OCI-LY7 (cell line): ENCODE measurements around the gene CXCL16. TPM values are rescaled to one million over a fixed set of nuclear protein-coding genes. Genes with fewer than 3 reads are reported as not detected.

Experiments used
- BruUV-seq: library from RNA; stranded (reverse); fragments of 400-500 nt; replicated peaks from 2 replicates; lab custom pipeline; 2021; lab: Mats Ljungman, UMichigan
- CTCF ChIA-PET: fragments of 300-600 bp; sonication (Branson Sonifier 250); formaldehyde crosslinking; loops from one replicate; lab custom pipeline; 2022; ENCODE audit warnings: antibody characterized with exemption; ENCODE audit not compliant: unreplicated experiment; lab: Charles Lee
- POLR2A ChIA-PET: fragments of 300-600 bp; sonication (Branson Sonifier 250); formaldehyde crosslinking; loops from one replicate; lab custom pipeline; 2022; ENCODE audit warnings: antibody characterized with exemption; lab: Charles Lee
- DNase-seq: peaks from one replicate; pipeline ENCODE4 v3.0.0-alpha.2; 2015; ENCODE audit warnings: low spot score
- H2AFZ ChIP-seq: fragments of 200-600 bp; sonication (generic), shearing (Covaris generic); 2 replicates; pipeline ENCODE4 v1.6.1; 2014; ENCODE audit warnings: mild to moderate bottlenecking, antibody characterized with exemption, low read length, moderate library complexity
- H3K27ac ChIP-seq: fragments of 200-600 bp; sonication (generic); 2 replicates; pipeline ENCODE4 v1.5.1; 2014; ENCODE audit warnings: mixed run types, low read depth, mild to moderate bottlenecking, moderate library complexity, low read length, inconsistent platforms; ENCODE audit not compliant: poor library complexity, severe bottlenecking
- H3K36me3 ChIP-seq: fragments of 200-600 bp; sonication (generic); 2 replicates; pipeline ENCODE4 v1.6.1; 2014; ENCODE audit warnings: mild to moderate bottlenecking, antibody characterized with exemption, low read length, moderate library complexity, mixed read lengths; ENCODE audit not compliant: insufficient read depth
- H3K4me1 ChIP-seq: fragments of 200-600 bp; sonication (generic); 2 replicates; pipeline ENCODE4 v1.5.1; 2014; ENCODE audit warnings: mild to moderate bottlenecking, low read length; ENCODE audit not compliant: insufficient read depth, poor library complexity, severe bottlenecking
- H3K4me2 ChIP-seq: fragments of 200-600 bp; sonication (generic); 2 replicates; pipeline ENCODE4 v1.6.1; 2014; ENCODE audit warnings: mild to moderate bottlenecking, low read length
- H3K4me3 ChIP-seq: fragments of 200-600 bp; sonication (generic); 2 replicates; pipeline ENCODE4 v1.5.1; 2014; ENCODE audit warnings: mild to moderate bottlenecking, low read depth, low read length; ENCODE audit not compliant: poor library complexity, severe bottlenecking
- H3K79me2 ChIP-seq: fragments of 200-600 bp; sonication (generic); 2 replicates; pipeline ENCODE4 v1.6.1; 2016; ENCODE audit warnings: low read depth, mild to moderate bottlenecking, low read length, moderate library complexity, mixed read lengths; ENCODE audit not compliant: insufficient read depth
- H3K9me2 ChIP-seq: fragments of 200-600 bp; sonication (generic); 2 replicates; pipeline ENCODE4 v1.6.1; 2016; ENCODE audit warnings: mild to moderate bottlenecking, low read length, mixed read lengths; ENCODE audit not compliant: insufficient read depth
- H3K9me3 ChIP-seq: fragments of 200-600 bp; sonication (generic); 2 replicates; pipeline ENCODE4 v1.6.1; 2014; ENCODE audit warnings: mild to moderate bottlenecking, mixed run types, low read length, mixed read lengths
- H4K20me1 ChIP-seq: fragments of 200-600 bp; sonication (generic); 2 replicates; pipeline ENCODE4 v1.6.1; 2014; ENCODE audit warnings: mild to moderate bottlenecking, antibody characterized with exemption, low read length, moderate library complexity, mixed read lengths; ENCODE audit not compliant: insufficient read depth
- EZH2phosphoT487 ChIP-seq: fragments of 200-600 bp; sonication (generic); IDR thresholded peaks from 2 replicates; pipeline ENCODE4 v1.6.1; 2018; ENCODE audit warnings: low read depth, borderline replicate concordance, mild to moderate bottlenecking, mixed run types, antibody characterized with exemption, low read length, moderate library complexity, mixed read lengths
- intact Hi-C: fragments of 100-400 bp; cut with micrococcal nuclease; formaldehyde crosslinking; loops from one replicate; pipeline ENCODE4 v1.10.0; 2022; ENCODE audit not compliant: unreplicated experiment
- total RNA-seq, 2 experiments: library from RNA; depleted of rRNA in 1 of 2; stranded (reverse); fragments of >200 nt in 1 of 2; shearing (Covaris generic) in 1 of 2; gene quantifications; 2 replicates each; pipeline ENCODE4 v1.2.3, GENCODE V29; 2014 to 2022
- TF ChIP-seq, protein P1 (sequence below): fragments of 200-600 bp; sonication (generic); conservative IDR thresholded peaks from 2 replicates; pipeline ENCODE4 v1.5.1; 2014; ENCODE audit warnings: mild to moderate bottlenecking, antibody characterized with exemption, low read length, moderate library complexity, mixed read lengths

CXCL16 gene
- total RNA-seq, 2 experiments from 2014 or later: not detected

DNA sequence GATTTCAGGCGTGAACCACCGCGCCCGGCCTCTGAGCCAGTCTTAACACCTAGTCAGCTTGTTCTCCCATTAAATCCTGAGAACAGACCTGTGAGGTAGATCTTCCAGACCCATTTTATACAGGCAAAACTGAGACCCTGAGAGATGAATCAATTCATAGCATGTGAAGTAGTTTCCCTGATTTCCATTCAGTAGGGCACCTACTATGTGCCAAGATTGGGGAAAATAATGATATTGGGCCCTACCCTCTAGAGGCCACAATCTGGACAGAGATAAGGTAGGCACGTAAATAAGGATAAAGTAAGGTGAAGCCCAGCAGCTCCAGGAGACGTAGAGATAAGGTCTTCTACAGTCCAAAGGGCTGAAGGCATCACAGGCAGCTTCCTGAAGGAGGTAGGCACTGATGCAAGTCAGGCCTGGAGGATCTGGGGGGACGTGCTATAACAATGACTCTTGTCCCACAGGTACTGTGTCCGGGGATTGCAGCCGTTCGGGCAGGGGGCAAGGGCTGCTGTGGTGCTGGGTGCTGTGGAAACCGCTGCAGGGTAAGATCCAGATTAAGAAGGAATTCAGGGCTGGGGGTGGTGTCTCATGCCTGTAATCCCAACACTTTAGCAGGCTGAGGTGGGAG, 40.7 kb upstream of the CXCL16 start:
- H2AFZ ChIP-seq: no peak overlapping the region
- CTCF ChIA-PET: no interaction called here
- H3K4me3 ChIP-seq: no peak overlapping the region
- no TSS peak for BruUV-seq
- POLR2A ChIA-PET: interaction anchor here (0.7 kb wide), 1 partner anchor 53 kb away, joined by 4 read pairs; no protein-coding TSS in a partner anchor
- H3K9me2 ChIP-seq: no peaks in the 10 kb centered on the region
- no peaks in the 10 kb centered on the region for H3K79me2 ChIP-seq
- intact Hi-C loops: no loop called here
- no peaks in the 10 kb centered on the region for H4K20me1 ChIP-seq
- TF ChIP-seq, protein P1, sequence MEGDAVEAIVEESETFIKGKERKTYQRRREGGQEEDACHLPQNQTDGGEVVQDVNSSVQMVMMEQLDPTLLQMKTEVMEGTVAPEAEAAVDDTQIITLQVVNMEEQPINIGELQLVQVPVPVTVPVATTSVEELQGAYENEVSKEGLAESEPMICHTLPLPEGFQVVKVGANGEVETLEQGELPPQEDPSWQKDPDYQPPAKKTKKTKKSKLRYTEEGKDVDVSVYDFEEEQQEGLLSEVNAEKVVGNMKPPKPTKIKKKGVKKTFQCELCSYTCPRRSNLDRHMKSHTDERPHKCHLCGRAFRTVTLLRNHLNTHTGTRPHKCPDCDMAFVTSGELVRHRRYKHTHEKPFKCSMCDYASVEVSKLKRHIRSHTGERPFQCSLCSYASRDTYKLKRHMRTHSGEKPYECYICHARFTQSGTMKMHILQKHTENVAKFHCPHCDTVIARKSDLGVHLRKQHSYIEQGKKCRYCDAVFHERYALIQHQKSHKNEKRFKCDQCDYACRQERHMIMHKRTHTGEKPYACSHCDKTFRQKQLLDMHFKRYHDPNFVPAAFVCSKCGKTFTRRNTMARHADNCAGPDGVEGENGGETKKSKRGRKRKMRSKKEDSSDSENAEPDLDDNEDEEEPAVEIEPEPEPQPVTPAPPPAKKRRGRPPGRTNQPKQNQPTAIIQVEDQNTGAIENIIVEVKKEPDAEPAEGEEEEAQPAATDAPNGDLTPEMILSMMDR: no peak
- TF ChIP-seq EZH2phosphoT487: no peak
- H3K36me3 ChIP-seq: no peaks in the 10 kb centered on the region
- H3K9me3 ChIP-seq: no peaks in the 10 kb centered on the region
- no peaks in the 10 kb centered on the region for H3K4me1 ChIP-seq
- no peak overlapping the region for H3K27ac ChIP-seq
- DNase-seq: no peak
- no peak overlapping the region for H3K4me2 ChIP-seq

DNA sequence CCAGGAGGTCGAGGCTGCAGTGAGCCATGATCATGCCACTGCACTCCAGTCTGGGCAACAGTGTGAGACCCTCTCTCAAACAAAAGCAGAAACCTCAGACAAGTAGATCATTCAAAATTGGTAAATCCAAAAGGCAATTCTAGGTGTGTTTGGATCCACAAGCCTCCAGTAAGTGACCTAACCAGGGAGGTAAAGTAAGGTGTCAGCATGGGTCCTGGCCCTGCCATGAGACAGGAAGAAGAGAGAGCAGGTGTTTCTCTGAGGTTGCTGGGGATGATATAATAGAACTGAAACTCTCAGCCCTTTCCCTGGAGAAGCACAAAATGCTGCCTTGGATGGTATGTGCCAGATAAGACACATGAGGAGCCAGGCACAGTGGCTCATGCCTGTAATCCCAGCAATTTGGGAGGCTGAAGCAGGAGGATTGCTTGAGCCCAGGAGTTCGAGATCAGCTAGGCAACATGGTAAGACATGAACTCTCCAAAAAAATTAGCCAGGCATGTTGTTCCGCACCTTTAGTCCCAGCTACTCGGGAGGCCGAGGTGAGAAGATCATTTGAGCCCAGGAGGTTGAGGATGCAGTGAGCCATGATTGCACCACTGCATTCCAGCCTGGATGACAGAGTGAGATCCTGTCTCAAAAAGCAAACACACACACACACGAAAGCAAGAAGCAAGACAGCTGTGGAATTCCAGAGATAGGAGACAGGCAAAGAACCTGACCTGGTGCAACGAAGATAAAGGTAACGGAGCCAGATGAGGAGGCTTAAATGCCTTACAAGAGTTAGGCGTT, 38.4 kb upstream of the CXCL16 start:
- TF ChIP-seq EZH2phosphoT487: no peak
- TF ChIP-seq, protein P1: no peak
- CTCF ChIA-PET: no interaction called here
- intact Hi-C loops: no loop called here

DNA sequence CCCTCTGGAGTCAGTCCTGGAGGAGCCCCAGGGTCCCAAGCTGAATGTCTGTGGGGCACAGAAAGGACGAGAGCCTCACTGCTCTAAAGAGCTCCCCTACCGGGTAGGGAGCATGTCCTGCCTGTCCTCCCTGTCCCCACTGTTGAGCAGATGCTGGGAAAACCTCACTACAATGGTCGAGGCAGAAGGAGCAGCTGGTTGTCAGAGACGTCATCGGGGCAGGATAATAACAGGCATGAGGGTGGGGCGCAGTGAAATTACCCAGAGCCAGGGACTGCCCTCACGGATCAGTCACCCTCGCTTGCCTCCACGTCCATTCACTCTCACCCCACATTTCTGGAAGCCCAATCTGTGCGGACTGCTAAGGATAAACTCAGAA, 32.5 kb upstream of the CXCL16 start:
- Histone ChIP-seq H3K9me2 (no peaks in the 10 kb centered on the region), H2AFZ (no peak overlapping the region), H3K36me3 (no peaks in the 10 kb centered on the region), H4K20me1 (no peaks in the 10 kb centered on the region), H3K9me3 (no peaks in the 10 kb centered on the region), H3K4me1 (peaks cover 14% of the 10 kb centered on the region), H3K79me2 (no peaks in the 10 kb centered on the region), H3K4me3 (no peak overlapping the region), H3K4me2 (no peak overlapping the region), H3K27ac (no peak overlapping the region)
- no peak for DNase-seq
- TF ChIP-seq EZH2phosphoT487: no peak
- TF ChIP-seq, protein P1: no peak
- ChIA-PET CTCF (no interaction called here), POLR2A (interaction anchor here (0.6 kb wide), 1 partner anchor 110 kb away, joined by 7 read pairs; no protein-coding TSS in a partner anchor)
- intact Hi-C loops: loop anchor here (5.0 kb wide), 1 partner anchor 40 kb away; the partner anchor contains the start of gene MED11
- BruUV-seq: no TSS peak

More for the DNA sequence above, 38.4 kb upstream of the CXCL16 start:
- H3K4me1 ChIP-seq: peaks cover 14% of the 10 kb centered on the region
- no peak overlapping the region for H3K27ac ChIP-seq
- POLR2A ChIA-PET: interaction anchor here (0.9 kb wide), 1 partner anchor 43 kb away, joined by 3 read pairs; no protein-coding TSS in a partner anchor
- H3K4me2 ChIP-seq: no peak overlapping the region
- H2AFZ ChIP-seq: no peak overlapping the region
- no peaks in the 10 kb centered on the region for H3K9me2 ChIP-seq
- H3K9me3 ChIP-seq: no peaks in the 10 kb centered on the region
- no peaks in the 10 kb centered on the region for H3K36me3 ChIP-seq
- no TSS peak for BruUV-seq
- H3K4me3 ChIP-seq: no peak overlapping the region
- no peaks in the 10 kb centered on the region for H4K20me1 ChIP-seq
- H3K79me2 ChIP-seq: no peaks in the 10 kb centered on the region
- peak; percentile 22 for DNase-seq
